Duodenal mucosa (tissue), 2 donors: Measurements from ENCODE around the gene STK17A.
"Not testable (repeated sequence)": the region's sequence is repeated elsewhere in the genome, so short reads cannot be mapped to it uniquely, and the experiment has no call there.

Source experiments
- H3K27ac ChIP-seq: one replicate; pipeline ENCODE4 v1.7.0; 2013; ENCODE audit warnings: low read depth, low read length
- H3K27me3 ChIP-seq, 2 donors: one replicate each; pipeline ENCODE4 v1.7.0; 2013; ENCODE audit warnings: low read length in 2 of 2, control low read depth in 1 of 2; ENCODE audit not compliant: insufficient read depth in 2 of 2, control insufficient read depth in 1 of 2
- H3K36me3 ChIP-seq, 2 donors: one replicate each; pipeline ENCODE4 v1.7.0; 2013; ENCODE audit warnings: low read length in 2 of 2, control low read depth in 1 of 2; ENCODE audit not compliant: insufficient read depth in 2 of 2, control insufficient read depth in 1 of 2
- H3K4me1 ChIP-seq, 2 donors: one replicate each; pipeline ENCODE4 v1.7.0; 2013; ENCODE audit warnings: low read length in 2 of 2, control low read depth in 1 of 2; ENCODE audit not compliant: insufficient read depth in 2 of 2, control insufficient read depth in 1 of 2
- H3K4me3 ChIP-seq, 2 donors: one replicate each; pipeline ENCODE4 v1.7.0; 2013; ENCODE audit warnings: low read length in 2 of 2, low read depth in 1 of 2
- H3K9ac ChIP-seq, 2 donors: one replicate each; pipeline ENCODE4 v1.7.0; 2013; ENCODE audit warnings: low read length in 2 of 2, low read depth in 1 of 2
- H3K9me3 ChIP-seq, 2 donors: one replicate each; pipeline ENCODE4 v1.7.0; 2013; ENCODE audit warnings: low read length in 2 of 2, control low read depth in 1 of 2; ENCODE audit not compliant: control insufficient read depth in 1 of 2

STK17A gene

DNA sequence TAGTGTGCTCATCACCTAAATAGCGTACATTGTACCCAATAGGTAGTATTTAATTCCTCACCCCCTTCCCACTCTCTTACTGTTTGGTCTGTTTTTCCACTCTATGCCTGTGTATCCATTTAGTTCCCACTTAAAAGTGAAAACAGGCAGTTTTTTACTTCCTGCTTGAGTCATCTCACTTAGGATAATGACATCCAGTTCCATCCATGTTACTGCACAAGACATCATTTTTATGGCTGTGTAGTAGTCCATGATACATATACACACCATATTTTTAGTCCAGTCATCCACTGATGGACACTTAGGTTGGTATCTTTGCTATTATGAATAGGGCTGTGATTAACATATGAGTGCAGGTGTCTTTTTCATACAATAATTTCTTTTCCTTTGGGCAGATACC lies 10.1 kb downstream of the STK17A start:
- no peak overlapping the region for H3K4me3 ChIP-seq
- no peak overlapping the region for H3K27ac ChIP-seq
- no peaks in the 10 kb centered on the region for H3K27me3 ChIP-seq
- H3K9ac ChIP-seq, result no peak overlapping the region
- H3K36me3 ChIP-seq, result peaks cover 0 to 11% of the 10 kb centered on the region in 2 donors
- H3K4me1 ChIP-seq, result peaks cover 8 to 17% of the 10 kb centered on the region in 2 donors
- no peaks in the 10 kb centered on the region for H3K9me3 ChIP-seq

GRCh38 chr7:43594020-43594419 lies 11.1 kb downstream of the STK17A start:
- H3K27me3 ChIP-seq, result no peaks in the 10 kb centered on the region
- no peak overlapping the region for H3K4me3 ChIP-seq
- H3K27ac ChIP-seq, result no peak overlapping the region
- peaks cover 2 to 17% of the 10 kb centered on the region in 2 donors for H3K36me3 ChIP-seq
- H3K4me1 ChIP-seq, result peaks cover 0 to 13% of the 10 kb centered on the region in 2 donors
- no peak overlapping the region for H3K9ac ChIP-seq
- no peaks in the 10 kb centered on the region for H3K9me3 ChIP-seq

DNA sequence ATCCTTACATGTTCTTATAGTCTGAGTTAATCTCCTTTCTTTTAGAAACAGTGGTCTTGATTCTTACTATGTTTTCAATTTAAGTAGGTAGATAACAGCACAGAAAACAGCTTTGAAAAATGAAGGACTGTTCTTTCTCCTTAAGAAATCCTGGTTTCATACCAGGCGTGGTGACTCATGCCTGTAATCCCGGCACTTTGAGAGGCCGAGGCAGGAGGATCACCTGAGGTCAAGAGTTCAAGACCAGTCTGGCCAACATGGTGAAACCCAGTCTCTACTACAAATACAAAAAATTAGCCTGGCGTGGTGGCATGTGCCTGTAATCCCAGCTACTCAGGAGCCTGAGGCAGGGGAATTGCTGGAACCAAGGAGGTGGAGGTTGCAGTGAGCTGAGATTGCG lies 13.5 kb downstream of the STK17A start:
- peaks cover 4 to 27% of the 10 kb centered on the region in 2 donors for H3K36me3 ChIP-seq
- H3K27ac ChIP-seq, result not testable (repeated sequence)

GRCh38 chr7:43600056-43600455 lies 17.1 kb downstream of the STK17A start:
- H3K27ac ChIP-seq, result no peak overlapping the region
- H3K27me3 ChIP-seq, result no peaks in the 10 kb centered on the region
- H3K36me3 ChIP-seq, result peaks cover 4 to 27% of the 10 kb centered on the region in 2 donors
- H3K9me3 ChIP-seq, result no peaks in the 10 kb centered on the region
- H3K4me3 ChIP-seq, result no peak overlapping the region
- H3K4me1 ChIP-seq, result no peaks in the 10 kb centered on the region
- no peak overlapping the region for H3K9ac ChIP-seq

More for the DNA sequence above, 13.5 kb downstream of the STK17A start:
- not testable (repeated sequence) for H3K27me3 ChIP-seq, H3K9ac ChIP-seq, H3K4me1 ChIP-seq, H3K4me3 ChIP-seq, H3K9me3 ChIP-seq

DNA sequence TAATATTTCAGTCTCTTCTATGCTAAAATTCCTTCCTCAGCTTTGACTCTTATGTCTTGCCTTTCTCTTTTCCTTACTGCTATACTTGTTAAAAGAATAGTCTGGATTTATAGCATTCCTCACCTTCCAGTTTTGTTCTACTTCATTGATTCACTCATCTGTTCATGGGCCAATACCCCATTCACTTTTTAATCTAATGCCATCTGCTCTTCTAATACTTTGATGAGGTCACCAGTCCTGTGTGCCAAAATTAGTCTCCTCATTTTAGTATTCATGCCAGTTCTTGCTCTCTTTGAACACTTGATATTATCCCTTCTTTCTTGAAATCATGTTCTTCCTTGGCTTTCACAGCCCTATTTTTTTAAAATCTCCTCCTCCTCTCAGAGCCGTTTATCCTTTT lies 19.3 kb downstream of the STK17A start:
- Histone ChIP-seq H3K4me3 (no peak overlapping the region), H3K36me3 (peaks cover 4 to 18% of the 10 kb centered on the region in 2 donors), H3K27ac (no peak overlapping the region), H3K27me3 (no peaks in the 10 kb centered on the region), H3K9ac (no peak overlapping the region), H3K9me3 (no peaks in the 10 kb centered on the region), H3K4me1 (no peaks in the 10 kb centered on the region)

DNA sequence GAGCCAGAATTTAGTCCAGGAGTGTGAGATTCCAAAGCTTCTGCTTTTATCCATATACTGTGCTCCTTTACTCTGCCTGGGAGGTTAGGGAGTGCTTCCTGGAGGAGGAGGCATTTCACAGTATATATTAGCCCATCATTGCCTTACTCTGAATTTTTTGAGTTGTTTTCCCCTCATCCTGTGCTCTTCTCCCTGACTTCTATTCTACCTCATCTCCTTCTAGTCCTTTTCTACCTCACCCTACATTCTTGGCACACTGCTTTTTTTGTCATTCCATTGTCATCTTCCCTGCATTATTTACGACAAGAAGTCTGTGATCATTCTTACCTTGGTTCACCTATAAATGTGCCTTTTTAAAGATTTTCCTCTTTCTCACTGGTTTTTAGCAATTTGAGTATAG lies 21.3 kb downstream of the STK17A start:
- Histone ChIP-seq H3K9me3 (no peaks in the 10 kb centered on the region), H3K27ac (no peak overlapping the region), H3K36me3 (peaks cover 3 to 10% of the 10 kb centered on the region in 2 donors), H3K4me3 (no peak overlapping the region), H3K27me3 (no peaks in the 10 kb centered on the region), H3K9ac (no peak overlapping the region), H3K4me1 (no peaks in the 10 kb centered on the region)

DNA sequence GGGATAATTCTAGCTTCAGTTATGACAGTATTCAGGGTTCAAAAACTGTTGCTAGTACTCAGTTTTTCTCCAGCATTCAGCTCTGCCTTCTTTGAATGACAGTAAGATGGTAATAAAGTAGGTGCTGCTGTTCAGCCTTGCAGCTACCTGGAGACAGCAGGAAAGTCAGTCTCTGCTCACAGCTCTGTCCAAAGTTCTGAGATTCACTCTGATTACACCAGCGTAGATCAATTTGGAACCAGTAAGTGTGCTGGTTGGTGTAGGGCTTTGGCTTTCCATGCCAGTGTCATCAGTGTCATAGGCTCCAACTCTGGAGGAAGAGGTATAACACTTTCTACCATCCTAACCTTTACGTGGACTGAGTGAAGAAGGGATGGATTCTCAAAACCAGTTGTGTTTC lies 26.2 kb downstream of the STK17A start:
- H3K27ac ChIP-seq, result no peak overlapping the region
- H3K9ac ChIP-seq, result no peak overlapping the region
- H3K27me3 ChIP-seq, result no peaks in the 10 kb centered on the region
- H3K4me1 ChIP-seq, result peaks cover 0 to 6% of the 10 kb centered on the region in 2 donors
- H3K4me3 ChIP-seq, result no peak overlapping the region
- no peaks in the 10 kb centered on the region for H3K9me3 ChIP-seq
- H3K36me3 ChIP-seq, result peaks cover 13 to 14% of the 10 kb centered on the region in 2 donors

DNA sequence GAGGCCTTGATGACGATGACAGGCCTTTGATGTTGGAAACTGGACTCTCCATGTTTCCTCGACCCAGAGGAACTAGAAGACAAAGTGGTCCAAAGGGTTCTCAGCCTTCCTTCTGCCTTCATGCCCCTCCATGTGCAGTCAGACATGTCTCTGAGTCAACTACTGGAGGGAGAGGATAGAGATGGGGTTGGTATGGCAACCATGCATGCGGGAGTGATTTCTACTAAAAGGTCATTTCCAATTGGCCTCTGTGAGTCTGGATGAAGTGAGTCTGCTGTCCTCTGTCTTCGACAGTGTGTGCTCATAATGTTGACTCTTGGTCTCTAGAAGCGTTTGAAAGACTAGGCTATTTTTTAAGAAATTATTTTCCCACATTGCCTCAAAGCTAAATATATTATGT lies 29.2 kb downstream of the STK17A start:
- peaks cover 16 to 17% of the 10 kb centered on the region in 2 donors for H3K36me3 ChIP-seq

GRCh38 chr7:43612599-43613589 lies 30.0 kb downstream of the STK17A start:
- no peaks in the 10 kb centered on the region for H3K9me3 ChIP-seq
- peaks cover 16 to 23% of the 10 kb centered on the region in 2 donors for H3K36me3 ChIP-seq
- H3K27ac ChIP-seq, result no peak overlapping the region
- peaks cover 0 to 6% of the 10 kb centered on the region in 2 donors for H3K4me1 ChIP-seq
- no peak overlapping the region for H3K4me3 ChIP-seq
- H3K9ac ChIP-seq, result no peak overlapping the region
- no peaks in the 10 kb centered on the region for H3K27me3 ChIP-seq

More for the DNA sequence above, 29.2 kb downstream of the STK17A start:
- no peaks in the 10 kb centered on the region for H3K27me3 ChIP-seq
- H3K27ac ChIP-seq, result no peak overlapping the region
- H3K4me3 ChIP-seq, result no peak overlapping the region
- peaks cover 0 to 6% of the 10 kb centered on the region in 2 donors for H3K4me1 ChIP-seq
- H3K9ac ChIP-seq, result no peak overlapping the region
- H3K9me3 ChIP-seq, result no peaks in the 10 kb centered on the region

DNA sequence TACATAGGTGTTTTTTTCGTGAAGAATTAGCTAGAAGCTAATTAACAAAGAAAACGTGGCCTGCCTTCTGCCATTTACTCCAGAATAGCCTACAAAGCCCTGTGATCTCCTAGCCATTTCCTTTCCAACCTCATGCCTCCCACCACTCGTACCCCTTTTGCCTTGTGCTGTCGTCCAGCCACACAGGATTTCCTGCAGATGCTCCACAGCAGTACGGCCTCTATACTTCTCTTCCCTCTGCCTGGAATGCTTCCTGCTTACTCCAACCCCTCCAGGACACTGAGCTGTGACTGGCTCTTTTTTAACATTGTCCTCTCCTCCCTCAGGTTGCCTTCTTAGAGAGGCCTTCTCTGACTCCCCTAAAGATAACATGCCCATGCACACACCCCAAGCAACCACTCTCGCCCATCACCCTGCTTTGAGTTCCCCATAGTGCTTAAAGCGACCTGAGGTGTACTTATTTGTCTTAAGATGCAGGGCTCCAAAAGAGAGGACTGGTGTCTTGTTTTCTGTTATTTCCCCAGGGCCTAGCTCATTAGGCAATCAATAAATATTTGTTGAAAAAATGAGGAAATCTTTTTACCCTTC lies 32.7 kb downstream of the STK17A start:
- no peak overlapping the region for H3K27ac ChIP-seq
- H3K9ac ChIP-seq, result no peak overlapping the region
- peaks cover 17 to 20% of the 10 kb centered on the region in 2 donors for H3K36me3 ChIP-seq
- no peak overlapping the region for H3K4me3 ChIP-seq
- H3K27me3 ChIP-seq, result no peaks in the 10 kb centered on the region
- peaks cover 0 to 6% of the 10 kb centered on the region in 2 donors for H3K4me1 ChIP-seq
- no peaks in the 10 kb centered on the region for H3K9me3 ChIP-seq
